Measurements from ENCODE around the gene NTNG1.
"Not testable (repeated sequence)": the region's sequence is repeated elsewhere in the genome, so short reads cannot be mapped to it uniquely, and the experiment has no call there.

The NTNG1 gene

DNA sequence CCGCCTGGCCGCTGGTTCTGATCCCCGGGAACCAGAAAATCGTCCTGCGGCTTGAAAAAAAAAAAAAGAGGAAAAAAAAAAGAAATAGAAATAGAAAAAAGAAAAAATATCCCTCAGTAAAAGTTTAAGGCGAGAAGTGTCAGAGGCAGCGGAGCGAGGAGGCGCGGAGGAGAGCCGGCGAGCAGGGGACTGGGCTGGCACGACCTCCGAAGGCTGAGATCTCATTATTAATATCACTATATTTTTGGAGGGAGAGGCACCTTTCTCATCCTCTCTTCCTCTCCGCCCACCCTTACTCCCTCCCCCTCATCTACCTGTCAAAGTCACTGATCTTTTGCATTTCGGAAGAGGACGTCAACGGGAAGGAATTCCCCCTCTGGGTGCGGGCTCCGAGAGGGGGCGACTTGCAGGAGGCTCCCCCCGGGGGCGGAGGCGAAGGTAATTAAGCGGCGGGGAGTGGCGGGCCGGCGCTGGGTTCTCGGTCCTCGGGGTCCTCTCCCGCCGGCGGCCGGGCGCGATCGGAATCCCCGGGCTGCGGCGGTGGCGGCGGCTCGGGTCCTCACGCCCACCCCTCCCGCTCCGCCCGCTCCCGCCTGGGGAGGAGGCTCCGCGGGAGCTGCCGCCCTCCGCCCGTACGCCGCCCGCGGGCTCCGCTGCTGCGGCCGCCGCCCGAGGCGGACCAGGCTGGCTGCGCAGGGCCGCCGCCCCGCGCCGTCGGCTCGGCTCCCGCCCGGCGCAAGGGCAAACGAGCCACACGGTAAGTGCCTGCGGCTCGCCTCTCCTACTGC is at the start of gene NTNG1:
Gene NTNG1, plus strand, starts transcription at position 337 of the 788 bp plus-strand sequence.
- peak; percentile 48 for DNase-seq (ENCODE audit: low spot score)

DNA sequence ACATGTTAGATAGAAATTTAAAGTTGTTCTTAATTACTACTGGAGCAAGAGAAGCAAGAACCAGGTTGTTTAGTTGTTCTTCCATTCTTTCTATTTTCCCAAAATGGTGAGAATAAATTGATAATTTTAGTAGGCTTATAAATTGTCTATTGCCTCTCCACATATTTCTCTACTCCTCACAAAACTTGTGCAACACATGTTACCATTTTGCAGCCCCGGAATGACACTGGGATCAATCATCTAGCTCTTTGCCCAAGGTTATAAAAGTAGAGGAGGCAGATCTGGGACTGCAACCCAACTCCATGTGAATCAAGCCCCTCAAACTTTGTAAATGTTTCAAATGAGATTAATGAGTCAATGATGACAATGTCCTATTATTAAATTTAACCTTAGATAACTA is 49.4 kb upstream of the NTNG1 start:
- DNase-seq (ENCODE audit: low spot score): no peak

DNA sequence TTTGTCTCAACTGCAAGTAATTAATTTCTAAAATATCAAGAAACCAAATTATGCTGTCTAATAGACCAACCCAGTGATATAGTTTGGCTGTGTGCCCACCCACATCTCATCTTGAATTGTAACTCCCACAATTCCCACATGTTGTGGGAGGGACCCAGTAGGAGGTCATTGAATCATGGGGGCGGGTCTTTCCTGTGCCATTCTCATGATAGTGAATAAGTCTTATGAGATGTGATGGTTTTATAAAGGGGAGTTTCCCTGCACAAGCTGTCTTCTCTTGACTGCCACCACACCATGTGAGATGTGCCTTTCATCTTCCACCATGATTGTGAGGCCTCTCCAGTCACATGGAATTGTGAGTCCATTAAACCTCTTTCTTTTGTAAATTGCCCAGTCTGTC is 47.4 kb upstream of the NTNG1 start:
- DNase-seq (ENCODE audit: low spot score): not testable (repeated sequence)

DNA sequence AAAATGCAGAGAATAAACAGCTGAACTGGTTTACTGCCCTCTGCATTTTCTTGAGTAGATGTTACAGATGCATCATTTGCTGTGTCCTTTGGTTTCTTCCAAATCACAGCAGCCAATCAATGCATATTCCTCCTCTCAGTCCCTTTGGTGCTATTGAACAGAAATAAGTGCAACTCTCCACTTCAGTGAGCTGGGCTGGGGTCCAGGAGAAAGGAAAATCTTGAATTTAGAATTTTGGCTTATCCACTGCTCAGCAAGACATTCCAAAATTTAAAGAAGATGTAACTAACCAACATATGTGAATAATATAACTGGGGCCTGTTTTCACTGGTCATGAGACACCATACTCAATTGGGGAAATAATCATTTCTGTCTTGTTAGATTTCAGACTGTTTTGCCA is 45.2 kb upstream of the NTNG1 start:
- no peak for DNase-seq (ENCODE audit: low spot score)

DNA sequence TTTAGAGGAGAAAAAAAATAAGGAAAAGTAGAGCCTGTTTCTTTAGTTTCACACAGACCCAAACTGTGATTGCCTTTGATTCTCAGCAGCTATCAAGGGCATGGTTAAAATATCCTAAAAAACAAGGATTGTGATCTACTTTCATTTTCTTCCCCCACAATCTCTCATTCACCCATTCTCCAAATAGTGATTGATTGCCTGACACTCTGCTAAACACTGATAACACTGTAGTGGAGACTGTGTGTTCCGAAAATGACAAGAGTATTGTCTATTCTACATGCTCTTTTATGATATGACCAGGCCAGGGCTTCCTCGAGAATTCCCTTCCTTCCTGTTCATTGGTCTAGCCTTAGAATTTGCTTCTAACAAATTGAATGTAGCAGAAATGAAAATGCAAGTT is 44.1 kb upstream of the NTNG1 start:
- no peak for DNase-seq (ENCODE audit: low spot score)

DNA sequence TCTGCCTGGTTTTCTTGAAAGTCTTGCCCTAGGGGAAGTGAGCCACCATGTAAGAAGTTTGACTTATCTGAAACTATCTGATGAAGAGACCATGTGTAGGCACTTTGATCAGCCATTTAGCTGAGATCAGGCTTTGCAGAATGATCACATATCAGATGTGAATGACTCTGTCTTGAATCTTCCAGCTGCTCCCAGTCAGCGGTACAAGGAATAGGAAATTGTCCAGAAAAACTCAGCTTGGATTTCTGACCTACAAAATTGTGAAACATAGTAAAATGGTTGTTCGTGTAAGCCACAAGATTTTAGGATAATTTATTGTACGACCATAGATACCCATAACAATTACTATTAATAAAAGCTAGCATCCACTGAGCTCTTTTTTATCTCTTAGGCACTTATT is 41.9 kb upstream of the NTNG1 start:
- DNase-seq (ENCODE audit: low spot score): no peak

DNA sequence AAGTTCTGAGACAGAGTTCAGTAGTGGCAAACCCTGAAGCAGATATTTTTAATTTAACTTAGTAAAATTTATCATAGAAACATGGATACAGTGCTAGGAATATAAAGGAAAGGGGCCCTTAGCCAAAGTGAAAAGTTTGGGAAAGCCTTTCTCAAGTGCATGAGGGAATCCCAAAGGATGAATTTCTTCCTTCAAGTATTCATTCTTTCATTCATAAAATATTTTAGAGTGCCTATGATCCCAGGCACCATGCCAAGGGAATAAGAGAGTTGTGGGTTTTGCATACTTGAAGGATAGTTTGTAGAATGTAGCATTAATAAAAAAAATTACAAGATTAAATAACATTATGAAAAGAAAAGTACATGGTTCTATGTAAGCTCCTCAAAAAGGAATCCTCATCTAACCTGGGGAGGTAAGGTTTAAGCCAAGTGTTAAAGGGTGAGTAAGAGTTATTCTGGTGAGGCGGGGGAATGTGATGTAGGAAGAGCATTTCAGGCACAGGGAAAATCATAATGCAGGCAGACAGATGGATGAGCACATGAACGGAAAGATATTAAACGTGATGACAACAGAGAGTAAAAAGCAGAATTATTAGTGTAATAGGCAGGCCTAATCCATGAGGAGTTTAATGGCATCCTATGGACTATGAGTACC is 40.4 kb upstream of the NTNG1 start:
- DNase-seq (ENCODE audit: low spot score): no peak

DNA sequence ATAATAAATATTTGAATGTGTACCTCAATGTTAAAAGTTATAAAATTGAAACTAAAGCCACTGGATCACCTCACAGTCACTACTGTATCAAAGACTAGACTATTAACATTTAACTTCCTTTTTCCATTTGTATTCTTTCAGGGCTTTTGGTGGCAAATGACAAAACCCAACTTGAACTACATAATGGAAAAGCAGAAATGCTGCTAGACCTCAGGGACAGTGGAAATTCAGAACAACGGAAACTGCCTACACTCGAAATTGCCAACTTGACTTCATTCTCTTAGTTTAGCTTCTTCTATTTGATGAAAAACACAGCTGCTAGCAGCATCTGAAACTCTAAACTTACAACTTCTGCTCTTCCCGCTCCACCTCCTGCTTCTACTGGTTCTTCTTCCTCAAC is 34.9 kb upstream of the NTNG1 start:
- no peak for DNase-seq (ENCODE audit: low spot score)

DNA sequence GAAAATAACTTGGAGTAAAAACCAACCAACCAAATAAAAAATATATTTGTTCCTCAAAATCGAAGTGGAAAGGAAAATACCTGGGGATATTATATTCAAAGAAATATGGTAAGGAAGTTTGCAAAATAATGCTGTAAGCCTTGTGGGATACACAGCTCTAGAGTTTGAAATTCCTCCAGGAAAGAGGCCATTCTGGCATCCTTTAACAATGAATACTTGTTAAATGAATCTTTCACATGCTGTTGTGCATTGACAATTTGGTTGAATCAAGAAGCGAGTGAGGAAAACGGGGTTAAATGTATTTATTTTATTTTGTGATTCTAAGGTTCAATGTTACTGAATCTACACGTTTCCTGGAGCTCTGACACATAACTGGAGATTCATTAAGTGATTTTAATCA is 30.5 kb upstream of the NTNG1 start:
- DNase-seq (ENCODE audit: low spot score): peak; percentile 6

DNA sequence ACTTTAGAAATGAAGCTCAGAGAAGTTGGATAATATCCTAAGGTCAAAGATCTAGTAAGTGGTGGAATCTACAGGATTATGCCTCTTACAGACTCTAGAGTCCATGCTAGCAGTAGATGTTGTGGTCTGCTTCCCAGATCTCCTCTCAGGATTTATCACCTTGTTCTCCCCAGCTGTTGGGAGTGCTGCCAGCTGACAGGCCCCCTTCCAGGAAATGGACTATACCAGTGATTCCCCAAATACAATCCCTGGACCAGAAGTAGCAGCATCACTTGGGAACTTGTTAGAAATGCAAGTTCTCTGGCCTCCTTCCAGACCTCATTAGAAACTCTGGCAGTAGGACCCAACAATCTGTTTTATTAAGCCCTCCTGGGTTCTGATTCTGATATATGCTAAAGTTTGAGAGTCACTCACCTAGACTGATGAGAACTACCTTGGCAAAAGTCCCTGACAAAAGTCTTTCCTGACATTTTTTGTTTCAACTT is 24.5 kb upstream of the NTNG1 start:
- DNase-seq (ENCODE audit: low spot score): no peak

DNA sequence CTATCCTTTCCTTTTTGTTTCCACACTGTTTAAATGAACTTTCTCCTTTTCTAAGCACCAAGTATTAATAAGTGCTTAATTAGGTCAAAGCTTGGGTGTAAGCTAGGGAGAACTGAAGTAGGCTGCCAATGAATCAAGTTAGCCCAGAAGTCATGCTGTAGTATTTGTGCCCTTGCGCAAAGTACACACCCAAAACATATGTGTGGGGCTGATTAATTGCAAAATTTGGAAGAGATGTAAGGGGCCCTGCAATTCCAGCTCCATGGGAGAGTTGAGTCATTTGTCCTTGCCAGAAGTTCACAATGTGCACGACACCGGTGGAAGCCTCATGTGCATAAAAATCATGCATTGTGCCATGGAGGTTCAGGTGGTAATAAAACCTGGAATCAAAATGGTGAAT is 18.6 kb upstream of the NTNG1 start:
- no peak for DNase-seq (ENCODE audit: low spot score)

DNA sequence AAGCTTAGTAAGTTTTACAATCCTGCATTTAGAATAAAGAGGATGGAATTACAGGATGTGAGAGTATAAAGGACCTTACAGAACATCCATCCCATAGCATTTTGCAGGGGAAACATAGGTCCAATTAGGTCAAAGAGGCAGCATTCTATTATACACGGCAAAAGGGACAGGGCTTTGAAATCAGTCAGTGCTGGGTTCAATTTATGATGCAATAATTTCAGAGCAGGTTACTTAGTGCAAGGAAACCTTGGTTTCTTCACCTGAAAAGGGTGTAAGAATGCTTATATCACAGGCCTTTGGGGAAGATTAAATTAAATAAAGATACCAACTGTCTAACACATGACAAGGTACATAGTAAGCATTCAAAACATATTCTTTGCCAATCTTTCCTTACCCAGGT is 17.1 kb upstream of the NTNG1 start:
- no peak for DNase-seq (ENCODE audit: low spot score)

DNA sequence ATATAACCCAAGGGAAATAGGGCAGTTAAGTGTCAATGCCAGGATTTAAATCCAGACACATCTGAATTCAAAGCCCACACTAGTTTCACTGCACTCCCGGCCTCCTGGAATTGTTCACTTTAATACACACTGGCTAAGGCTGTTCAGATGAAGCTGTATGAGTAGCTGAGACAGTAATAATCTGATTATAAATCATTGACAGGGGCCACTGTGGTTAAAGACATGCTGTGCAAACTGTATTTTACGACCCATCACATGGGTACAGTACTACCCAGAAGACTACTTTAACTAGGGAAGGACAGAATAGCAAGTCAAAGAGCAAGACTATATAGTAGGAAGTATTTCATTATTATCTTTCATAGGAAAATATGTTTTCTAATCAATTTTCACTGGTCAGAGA is 16.1 kb upstream of the NTNG1 start:
- DNase-seq (ENCODE audit: low spot score): no peak

DNA sequence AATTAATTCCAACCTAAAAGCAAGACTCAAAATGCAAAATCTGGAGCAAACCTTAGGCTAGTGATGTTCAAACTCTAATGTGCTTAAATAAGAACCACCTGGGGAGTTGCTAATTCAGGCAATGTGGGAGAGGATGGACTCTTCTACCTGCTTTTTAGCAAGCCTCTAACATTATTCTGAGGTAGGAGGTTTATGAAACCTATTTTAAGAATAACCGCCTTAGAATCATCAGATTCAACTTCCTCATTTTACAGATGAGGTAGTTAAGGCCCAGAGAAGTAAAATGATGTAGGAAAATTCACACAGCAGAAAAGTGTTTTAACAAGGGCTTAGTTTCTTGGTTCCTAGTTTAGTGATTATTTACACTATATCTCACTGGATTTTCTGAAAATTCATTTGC is 8.6 kb upstream of the NTNG1 start:
- no peak for DNase-seq (ENCODE audit: low spot score)

DNA sequence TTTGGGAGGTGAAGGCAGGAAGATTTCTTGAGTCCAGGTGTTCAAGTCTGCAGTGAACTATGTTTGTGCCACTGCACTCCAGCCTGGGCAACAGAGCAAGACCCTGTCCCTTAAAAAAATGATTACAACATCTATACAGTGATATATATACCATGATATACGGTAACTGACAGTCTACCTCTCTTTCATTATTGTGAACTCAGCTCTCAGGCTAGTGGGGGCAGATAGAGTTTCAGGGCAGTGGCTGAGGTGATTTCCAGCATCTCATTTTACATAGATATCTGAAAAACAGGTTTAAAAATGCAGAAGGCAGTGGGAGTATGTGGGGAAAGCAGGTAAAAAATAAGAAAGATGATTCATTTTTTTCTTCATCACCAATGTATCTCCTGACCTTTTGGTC is 8.1 kb upstream of the NTNG1 start:
- DNase-seq (ENCODE audit: low spot score): no peak

DNA sequence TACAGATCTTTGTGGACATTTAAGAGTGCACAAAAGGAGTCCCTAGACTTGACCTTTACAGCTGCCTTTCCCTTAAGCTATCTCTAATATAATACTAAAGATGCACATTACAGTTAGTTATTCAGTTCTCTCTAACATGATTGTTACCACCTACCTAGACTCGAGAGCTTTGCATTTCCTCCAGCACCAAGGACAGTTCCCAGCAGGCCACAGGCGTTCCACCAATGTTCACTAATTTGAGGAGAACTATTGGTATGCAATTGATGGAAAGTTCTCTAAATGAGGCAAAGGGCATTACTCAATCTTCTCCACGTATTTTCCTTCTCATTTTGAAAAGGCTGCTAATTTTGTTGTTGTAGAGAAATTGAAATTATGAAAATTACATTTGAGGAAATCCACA is 5.4 kb upstream of the NTNG1 start:
- DNase-seq (ENCODE audit: low spot score): peak; percentile 62

DNA sequence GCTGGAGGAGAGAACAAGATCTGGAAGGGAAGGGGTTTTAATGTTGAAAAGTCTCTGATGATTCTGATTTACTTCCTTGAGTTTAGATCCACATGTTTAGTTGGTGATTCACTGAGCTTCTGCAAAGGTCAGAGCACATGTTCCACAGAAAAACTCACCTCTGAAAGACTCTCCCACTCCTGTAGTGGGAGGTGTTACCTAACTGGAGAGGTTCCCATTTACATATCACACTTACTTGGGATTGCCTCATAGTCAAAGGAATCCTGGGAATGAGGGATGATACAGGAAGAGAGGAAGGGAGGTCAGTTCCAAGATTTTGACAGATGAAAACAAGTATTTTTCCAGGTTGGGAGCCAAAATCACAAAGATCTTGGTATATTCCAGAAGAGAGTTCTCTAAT is 2.7 kb upstream of the NTNG1 start:
- DNase-seq (ENCODE audit: low spot score): no peak

DNA sequence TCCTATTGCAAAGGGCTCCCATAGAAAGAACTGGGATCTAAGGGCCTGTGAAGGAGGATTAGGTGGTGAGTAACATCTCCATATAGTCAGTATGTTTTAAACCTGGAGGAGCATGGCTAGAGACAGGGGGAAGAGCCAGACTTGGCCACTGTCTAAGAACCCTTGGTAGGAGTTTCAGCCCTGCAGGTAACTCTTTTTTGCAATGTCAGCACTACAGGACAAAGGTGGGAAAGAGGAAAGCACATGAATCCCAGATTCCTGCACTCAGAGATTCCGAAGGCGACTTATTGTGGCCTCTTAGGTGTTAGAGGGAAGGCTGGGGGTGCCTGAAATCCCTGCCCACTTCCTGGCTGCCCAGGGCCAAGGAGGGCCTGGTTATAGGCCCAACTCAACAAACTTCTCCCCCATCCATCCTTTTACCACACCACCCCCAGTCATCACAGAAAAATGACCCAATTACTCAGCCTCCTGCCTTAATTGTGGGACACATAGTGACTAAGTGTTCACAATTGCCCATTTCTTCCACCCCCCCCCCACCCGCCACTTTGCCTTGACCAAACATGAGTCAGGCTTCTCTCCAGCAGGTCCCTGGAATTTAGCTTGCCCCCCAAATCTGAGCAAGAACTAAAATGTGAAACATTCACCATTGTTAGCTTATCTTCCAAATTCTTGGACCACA is 1.9 kb upstream of the NTNG1 start:
- DNase-seq (ENCODE audit: low spot score): peak; percentile 14

DNA sequence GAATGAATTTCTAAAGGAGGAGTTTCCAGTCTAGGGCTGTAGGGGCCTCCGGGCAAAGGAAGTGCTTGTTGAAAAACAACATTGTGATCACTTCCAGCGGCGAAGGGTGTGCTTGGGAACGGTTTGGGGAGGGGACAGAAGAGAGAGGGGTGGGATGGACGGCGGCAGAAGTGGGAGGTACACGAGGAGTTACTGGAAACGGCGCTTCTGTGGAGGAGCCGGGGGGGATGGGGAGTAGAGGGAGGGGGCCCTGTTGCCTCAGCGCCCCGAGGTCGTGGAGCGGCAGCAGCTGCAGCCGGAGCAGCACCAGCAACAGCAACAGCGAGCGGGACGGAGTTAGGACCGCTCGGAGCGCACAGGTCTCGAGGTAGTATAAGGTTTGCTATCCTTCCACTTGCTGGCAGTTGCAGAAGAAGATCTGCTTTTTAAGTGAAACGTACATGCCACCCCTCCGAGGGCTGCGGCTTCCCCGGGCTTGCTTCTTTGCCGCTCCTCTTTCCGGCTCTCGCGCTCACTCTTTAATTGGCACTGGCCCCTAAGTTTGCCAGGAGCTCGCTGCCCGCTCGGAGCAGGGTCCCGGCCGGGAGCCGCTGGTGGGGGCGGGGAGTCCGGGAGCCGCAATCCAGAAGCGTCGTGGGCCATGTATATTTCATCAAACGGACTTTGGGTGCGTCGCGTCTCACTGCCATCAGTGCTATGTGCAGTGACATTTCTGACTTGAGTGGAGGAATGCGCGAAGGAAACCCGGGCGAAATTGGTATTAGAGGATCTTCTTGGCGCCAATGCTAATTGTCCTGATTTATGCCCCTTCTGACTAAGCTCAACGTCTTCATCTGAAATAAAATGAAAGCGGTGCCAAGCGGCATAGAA is 771 bp upstream of the NTNG1 start:
- peak; percentile 55 for DNase-seq (ENCODE audit: low spot score)

DNA sequence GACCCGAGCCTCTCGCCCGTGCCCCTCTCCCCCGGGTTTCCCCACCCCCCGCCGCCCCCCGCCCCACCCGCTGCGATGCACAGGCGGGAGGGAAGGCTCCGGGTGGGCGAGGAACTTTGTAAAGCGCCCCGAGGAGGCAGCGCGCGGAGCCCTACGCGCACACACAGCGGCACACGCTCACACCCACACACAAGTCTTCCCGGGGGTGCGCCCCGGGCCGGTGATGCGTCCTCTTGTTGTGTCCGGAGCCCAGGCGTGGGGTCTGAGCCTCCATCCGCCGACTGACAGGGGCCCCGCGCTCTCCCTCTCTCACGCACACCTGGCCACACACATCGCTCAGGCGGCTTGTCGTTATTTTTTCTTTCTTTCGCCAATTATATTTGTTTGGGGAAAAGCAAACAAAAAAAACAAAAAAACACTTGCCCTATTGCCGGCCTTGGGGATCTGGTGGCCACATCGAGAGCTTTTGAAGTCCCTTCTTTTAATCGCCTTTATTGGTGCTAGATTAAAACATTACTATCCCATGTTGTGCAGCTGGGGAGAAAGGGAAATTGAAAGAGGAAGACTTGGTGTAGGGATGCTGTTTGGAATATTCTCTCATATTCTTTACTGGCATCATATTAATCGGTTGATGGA is 770 bp downstream of the NTNG1 start:
- peak; percentile 48 for DNase-seq (ENCODE audit: low spot score)

DNA sequence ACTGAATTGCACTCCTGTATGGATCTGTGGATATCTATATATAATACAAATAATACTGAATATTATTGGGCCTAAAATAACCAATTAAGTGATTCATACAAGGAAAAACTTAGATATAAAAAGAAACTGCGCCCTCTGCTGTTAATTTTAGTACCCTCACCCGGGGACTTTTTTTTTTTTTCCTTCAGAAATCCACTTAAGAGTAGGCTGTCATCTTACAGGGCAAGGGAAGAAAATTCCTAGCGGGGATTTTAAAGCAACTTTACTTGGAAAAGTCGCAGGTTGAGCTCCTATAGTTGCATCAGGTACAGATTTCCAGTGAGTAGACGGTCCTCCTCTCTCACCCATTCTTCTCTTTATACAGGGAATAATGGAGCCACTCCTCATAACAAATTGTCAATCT is 1.3 kb downstream of the NTNG1 start:
- DNase-seq (ENCODE audit: low spot score): peak; percentile 53

DNA sequence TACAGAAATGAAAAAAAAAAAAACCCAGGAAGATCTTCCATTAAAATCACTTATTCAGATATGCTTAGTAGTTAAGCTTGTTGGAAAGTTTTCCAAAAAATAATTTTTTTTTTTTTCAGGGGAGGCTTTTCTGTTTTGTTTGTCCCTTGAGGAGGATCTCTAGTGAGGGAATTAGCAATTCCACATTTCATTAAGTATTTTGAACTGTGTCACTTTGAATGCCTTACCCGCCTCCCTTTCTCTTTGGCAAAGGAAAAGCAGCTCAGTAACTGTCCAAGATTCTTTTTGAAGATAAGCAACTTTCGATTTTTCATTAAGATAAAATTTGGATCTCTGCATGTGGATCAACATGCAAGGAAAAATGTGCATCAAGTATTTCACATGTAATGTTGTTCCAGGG is 1.8 kb downstream of the NTNG1 start:
- DNase-seq (ENCODE audit: low spot score): no peak
